K562 (cell line): ENCODE measurements around the gene RSPH3. TPM values are rescaled to one million over a fixed set of nuclear protein-coding genes. Genes with fewer than 3 reads are reported as not detected.

Source experiments
- ARID2 ChIP-seq: fragments of 450-650 bp; IDR thresholded peaks from 2 replicates; pipeline ENCODE4 v1.6.1; 2017; ENCODE audit warnings: antibody characterized with exemption, mild to moderate bottlenecking
- BCOR ChIP-seq: fragments of 450-650 bp; IDR thresholded peaks from 2 replicates; pipeline ENCODE4 v1.6.1; 2016
- IRF2 ChIP-seq: sonication (generic); formaldehyde crosslinking; IDR thresholded peaks from 2 replicates; pipeline ENCODE4 v1.8.1; 2022; ENCODE audit warnings: mild to moderate bottlenecking, missing genetic modification reagents
- MAFK ChIP-seq: IDR thresholded peaks from 2 replicates; pipeline ENCODE4 v1.6.1; 2011; ENCODE audit warnings: low read length, improper control_type of control experiment
- MEF2D ChIP-seq: conservative IDR thresholded peaks from 2 replicates; pipeline ENCODE4 v1.6.1; 2016; ENCODE audit warnings: low read depth, missing genetic modification characterization, missing compliant biosample characterization
- MTA3 ChIP-seq: fragments of 450-650 bp; formaldehyde crosslinking; IDR thresholded peaks from 2 replicates; pipeline ENCODE4 v1.6.1; 2017; ENCODE audit warnings: mild to moderate bottlenecking, borderline replicate concordance
- NFYB ChIP-seq: IDR thresholded peaks from 2 replicates; pipeline ENCODE4 v1.6.1; 2011; ENCODE audit warnings: mild to moderate bottlenecking, moderate library complexity; ENCODE audit not compliant: insufficient read length; ENCODE audit errors: extremely low read depth
- PHF20 ChIP-seq: fragments of 450-650 bp; IDR thresholded peaks from 2 replicates; pipeline ENCODE4 v1.6.1; 2018; ENCODE audit not compliant: partially characterized antibody
- SMARCA4 ChIP-seq: fragments of 450-650 bp; IDR thresholded peaks from 2 replicates; pipeline ENCODE4 v1.6.1; 2016
- SMC3 ChIP-seq: conservative IDR thresholded peaks from 2 replicates; pipeline ENCODE4 v1.6.1; 2011; ENCODE audit warnings: low read depth, low read length, improper control_type of control experiment; ENCODE audit not compliant: insufficient read depth
- SUPT5H ChIP-seq: fragments of 450-650 bp; IDR thresholded peaks from 2 replicates; pipeline ENCODE4 v1.6.1; 2016
- TCF15 ChIP-seq: fragments of 250-450 bp; sonication (Bioruptor Pico); IDR thresholded peaks from 2 replicates; pipeline ENCODE4 v1.8.0; 2022; ENCODE audit warnings: moderate library complexity, mild to moderate bottlenecking, inconsistent platforms
- YBX1 ChIP-seq: fragments of 450-650 bp; IDR thresholded peaks from 2 replicates; pipeline ENCODE4 v1.7.1; 2016; ENCODE audit warnings: mild to moderate bottlenecking
- ZNF174 ChIP-seq: fragments of 250-450 bp; sonication (Bioruptor Pico); IDR thresholded peaks from 2 replicates; pipeline ENCODE4 v1.4.0; 2020; ENCODE audit warnings: mild to moderate bottlenecking
- ZNF408 ChIP-seq: fragments of 250-450 bp; sonication (Bioruptor Pico); IDR thresholded peaks from 2 replicates; pipeline ENCODE4 v1.4.0; 2020; ENCODE audit warnings: low read depth, mild to moderate bottlenecking, moderate library complexity
- ZNF445 ChIP-seq: fragments of 250-450 bp; sonication (Bioruptor Pico); IDR thresholded peaks from 2 replicates; pipeline ENCODE4 v1.4.0; 2020; ENCODE audit warnings: low read depth, mild to moderate bottlenecking, moderate library complexity
- ZNF586 ChIP-seq: fragments of 450-650 bp; formaldehyde crosslinking; conservative IDR thresholded peaks from 2 replicates; pipeline ENCODE4 v1.4.0; 2020; ENCODE audit warnings: mild to moderate bottlenecking, moderate library complexity
- ZNF644 ChIP-seq: fragments of 200-800 bp; sonication (Bioruptor generic); IDR thresholded peaks from 2 replicates; pipeline ENCODE4 v1.6.1; 2016; ENCODE audit warnings: low read depth, missing genetic modification characterization, missing compliant biosample characterization
- polyA plus RNA-seq, 8 experiments: library from polyadenylated mRNA; depleted of rRNA in 4 of 8; stranded (reverse) in 5 of 8; unstranded in 3 of 8; fragments of >200 nt; fragmentation: Nextera tagmentation in 2 of 8; fragmentation: Illumina TruSeq in 1 of 8; extraction: Ambion mirVana in 2 of 8; extraction: Trizol in 1 of 8; gene quantifications; 2 replicates each; pipeline versions ENCODE4 v1.2.1 to v1.2.3, GENCODE V29; 2011 to 2014; ENCODE audit warnings: inconsistent platforms in 1 of 8, missing spikeins in 1 of 8
- total RNA-seq, 7 experiments: library from RNA; depleted of rRNA in 6 of 7; stranded (reverse); fragments of >200 nt in 6 of 7; fragmentation: Illumina TruSeq in 2 of 7; extraction: Trizol in 2 of 7; gene quantifications; 2 replicates each; pipeline versions ENCODE4 v1.2.1 to v1.2.3, GENCODE V29; 2011 to 2021; ENCODE audit warnings: low replicate concordance in 1 of 7
- TF ChIP-seq, protein P1 (sequence below): sonication (generic); formaldehyde crosslinking; IDR thresholded peaks from 2 replicates; pipeline ENCODE4 v1.8.0; 2022; ENCODE audit warnings: mild to moderate bottlenecking, missing genetic modification reagents, borderline replicate concordance
- TF ChIP-seq, protein P2 (sequence below): fragments of 450-650 bp; IDR thresholded peaks from 2 replicates; pipeline ENCODE4 v1.6.1; 2016; ENCODE audit warnings: low read depth

The RSPH3 gene
- total and polyA plus RNA-seq, 9 of the 15 experiments (the other 6 are each of a cell fraction or from before 2014, with no cell fraction given), result 0.52 to 2.9 (median 1.5) TPM

DNA sequence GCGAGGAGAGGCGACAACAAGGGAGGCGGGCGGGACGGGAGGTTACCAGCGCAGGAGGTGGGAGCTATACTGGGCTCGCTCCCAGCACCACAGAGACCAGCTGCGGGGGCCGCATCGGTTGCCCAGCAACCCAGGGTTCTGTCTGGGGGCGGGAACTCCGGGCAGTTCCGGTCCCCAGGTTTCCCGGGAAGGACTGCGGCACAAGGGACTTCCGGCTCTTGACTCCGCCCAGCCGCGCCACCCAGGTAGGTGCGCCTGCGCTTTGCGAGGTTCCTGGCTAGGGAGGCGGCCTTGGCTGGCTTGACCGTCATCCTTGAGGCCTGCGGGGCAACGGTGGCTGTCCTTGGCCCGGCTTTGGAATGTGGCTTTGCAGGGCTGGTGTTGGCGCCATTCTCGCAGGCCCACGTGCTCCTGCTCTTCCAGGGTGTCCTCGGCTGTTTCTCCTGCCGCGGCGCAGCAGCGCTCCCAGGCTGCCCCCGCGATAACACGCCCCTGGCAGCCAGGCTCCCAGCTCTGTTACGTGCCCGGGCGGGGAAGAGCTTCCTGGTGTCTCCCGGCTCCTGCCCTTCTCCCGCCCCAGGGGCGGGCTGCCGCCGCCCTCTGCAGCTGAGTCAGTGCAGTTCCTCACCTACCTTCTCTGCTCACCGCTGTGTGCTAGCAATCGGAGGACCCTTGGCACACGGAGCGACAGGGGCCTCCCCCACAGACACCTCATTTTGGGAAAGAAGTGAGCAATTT is at the start of gene RSPH3 (continued):
- TF ChIP-seq TCF15 (peak; percentile 59; the same call in 1 of the 2 replicates), ZNF644 (tag) (no peak; the same call in 1 of the 2 replicates), BCOR (peak; percentile 31; the same call in 1 of the 2 replicates), SUPT5H (peak; percentile 98), ARID2 (0 out of 2 replicates have a peak, but pooled peaks have one; percentile 29), ZNF586 (CRISPR knock-in tag) (no peak), SMARCA4 (peak; percentile 66), ZNF174 (no peak), IRF2 (CRISPR knock-in tag) (no peak), ZNF408 (CRISPR knock-in tag) (no peak), MEF2D (tag) (no peak), MAFK (no peak), PHF20 (peak; percentile 95), SMC3 (no peak), ZNF445 (CRISPR knock-in tag) (no peak), NFYB (no peak), YBX1 (no peak), MTA3 (peak; percentile 96)
- TF ChIP-seq, protein P1, sequence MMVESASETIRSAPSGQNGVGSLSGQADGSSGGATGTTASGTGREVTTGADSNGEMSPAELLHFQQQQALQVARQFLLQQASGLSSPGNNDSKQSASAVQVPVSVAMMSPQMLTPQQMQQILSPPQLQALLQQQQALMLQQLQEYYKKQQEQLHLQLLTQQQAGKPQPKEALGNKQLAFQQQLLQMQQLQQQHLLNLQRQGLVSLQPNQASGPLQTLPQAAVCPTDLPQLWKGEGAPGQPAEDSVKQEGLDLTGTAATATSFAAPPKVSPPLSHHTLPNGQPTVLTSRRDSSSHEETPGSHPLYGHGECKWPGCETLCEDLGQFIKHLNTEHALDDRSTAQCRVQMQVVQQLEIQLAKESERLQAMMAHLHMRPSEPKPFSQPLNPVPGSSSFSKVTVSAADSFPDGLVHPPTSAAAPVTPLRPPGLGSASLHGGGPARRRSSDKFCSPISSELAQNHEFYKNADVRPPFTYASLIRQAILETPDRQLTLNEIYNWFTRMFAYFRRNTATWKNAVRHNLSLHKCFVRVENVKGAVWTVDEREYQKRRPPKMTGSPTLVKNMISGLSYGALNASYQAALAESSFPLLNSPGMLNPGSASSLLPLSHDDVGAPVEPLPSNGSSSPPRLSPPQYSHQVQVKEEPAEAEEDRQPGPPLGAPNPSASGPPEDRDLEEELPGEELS (CRISPR knock-in tag), result no peak
- TF ChIP-seq, protein P2, sequence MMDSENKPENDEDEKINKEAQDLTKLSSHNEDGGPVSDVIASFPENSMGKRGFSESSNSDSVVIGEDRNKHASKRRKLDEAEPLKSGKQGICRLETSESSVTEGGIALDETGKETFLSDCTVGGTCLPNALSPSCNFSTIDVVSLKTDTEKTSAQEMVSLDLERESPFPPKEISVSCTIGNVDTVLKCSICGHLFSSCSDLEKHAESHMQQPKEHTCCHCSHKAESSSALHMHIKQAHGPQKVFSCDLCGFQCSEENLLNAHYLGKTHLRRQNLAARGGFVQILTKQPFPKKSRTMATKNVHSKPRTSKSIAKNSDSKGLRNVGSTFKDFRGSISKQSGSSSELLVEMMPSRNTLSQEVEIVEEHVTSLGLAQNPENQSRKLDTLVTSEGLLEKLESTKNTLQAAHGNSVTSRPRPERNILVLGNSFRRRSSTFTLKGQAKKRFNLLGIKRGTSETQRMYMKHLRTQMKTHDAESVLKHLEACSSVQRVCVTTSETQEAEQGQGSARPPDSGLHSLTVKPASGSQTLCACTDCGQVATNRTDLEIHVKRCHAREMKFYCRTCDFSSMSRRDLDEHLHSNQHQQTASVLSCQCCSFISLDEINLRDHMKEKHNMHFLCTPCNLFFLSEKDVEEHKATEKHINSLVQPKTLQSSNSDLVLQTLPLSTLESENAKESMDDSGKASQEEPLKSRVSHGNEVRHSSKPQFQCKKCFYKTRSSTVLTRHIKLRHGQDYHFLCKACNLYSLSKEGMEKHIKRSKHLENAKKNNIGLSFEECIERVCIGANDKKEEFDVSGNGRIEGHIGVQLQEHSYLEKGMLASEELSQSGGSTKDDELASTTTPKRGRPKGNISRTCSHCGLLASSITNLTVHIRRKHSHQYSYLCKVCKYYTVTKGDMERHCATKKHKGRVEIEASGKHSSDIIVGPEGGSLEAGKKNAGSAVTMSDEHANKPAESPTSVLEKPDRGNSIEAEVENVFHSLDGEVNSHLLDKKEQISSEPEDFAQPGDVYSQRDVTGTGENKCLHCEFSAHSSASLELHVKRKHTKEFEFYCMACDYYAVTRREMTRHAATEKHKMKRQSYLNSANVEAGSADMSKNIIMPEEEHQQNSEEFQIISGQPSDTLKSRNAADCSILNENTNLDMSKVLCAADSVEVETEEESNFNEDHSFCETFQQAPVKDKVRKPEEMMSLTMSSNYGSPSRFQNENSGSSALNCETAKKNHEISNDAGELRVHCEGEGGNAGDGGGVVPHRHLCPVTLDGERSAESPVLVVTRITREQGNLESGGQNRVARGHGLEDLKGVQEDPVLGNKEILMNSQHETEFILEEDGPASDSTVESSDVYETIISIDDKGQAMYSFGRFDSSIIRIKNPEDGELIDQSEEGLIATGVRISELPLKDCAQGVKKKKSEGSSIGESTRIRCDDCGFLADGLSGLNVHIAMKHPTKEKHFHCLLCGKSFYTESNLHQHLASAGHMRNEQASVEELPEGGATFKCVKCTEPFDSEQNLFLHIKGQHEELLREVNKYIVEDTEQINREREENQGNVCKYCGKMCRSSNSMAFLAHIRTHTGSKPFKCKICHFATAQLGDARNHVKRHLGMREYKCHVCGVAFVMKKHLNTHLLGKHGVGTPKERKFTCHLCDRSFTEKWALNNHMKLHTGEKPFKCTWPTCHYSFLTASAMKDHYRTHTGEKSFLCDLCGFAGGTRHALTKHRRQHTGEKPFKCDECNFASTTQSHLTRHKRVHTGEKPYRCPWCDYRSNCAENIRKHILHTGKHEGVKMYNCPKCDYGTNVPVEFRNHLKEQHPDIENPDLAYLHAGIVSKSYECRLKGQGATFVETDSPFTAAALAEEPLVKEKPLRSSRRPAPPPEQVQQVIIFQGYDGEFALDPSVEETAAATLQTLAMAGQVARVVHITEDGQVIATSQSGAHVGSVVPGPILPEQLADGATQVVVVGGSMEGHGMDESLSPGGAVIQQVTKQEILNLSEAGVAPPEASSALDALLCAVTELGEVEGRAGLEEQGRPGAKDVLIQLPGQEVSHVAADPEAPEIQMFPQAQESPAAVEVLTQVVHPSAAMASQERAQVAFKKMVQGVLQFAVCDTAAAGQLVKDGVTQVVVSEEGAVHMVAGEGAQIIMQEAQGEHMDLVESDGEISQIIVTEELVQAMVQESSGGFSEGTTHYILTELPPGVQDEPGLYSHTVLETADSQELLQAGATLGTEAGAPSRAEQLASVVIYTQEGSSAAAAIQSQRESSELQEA, result peak; percentile 36; the same call in 1 of the 2 replicates
